Caco-2 (cell line): ENCODE data around the gene EMC1. TPM values are rescaled to one million over a fixed set of nuclear protein-coding genes. Genes with fewer than 3 reads are reported as not detected.

Source experiments
- BruUV-seq: library from RNA; stranded (reverse); fragments of 400-500 nt; replicated peaks from 2 replicates; lab custom pipeline; 2021; lab: Mats Ljungman, UMichigan
- CTCF ChIA-PET: fragments of 300-600 bp; sonication (Branson Sonifier 250); formaldehyde crosslinking; loops from one replicate; lab custom pipeline; 2022; ENCODE audit warnings: antibody characterized with exemption; lab: Charles Lee
- POLR2A ChIA-PET: fragments of 300-600 bp; sonication (Branson Sonifier 250); formaldehyde crosslinking; loops from one replicate; lab custom pipeline; 2022; ENCODE audit warnings: antibody characterized with exemption; lab: Charles Lee
- DNase-seq, 2 experiments: peaks; one replicate each; pipeline versions ENCODE4 v3.0.0 to v3.0.0-alpha.2; 2020 to 2022
- H3K27me3 ChIP-seq: replicated peaks from 2 replicates; pipeline ENCODE4 v1.6.0; 2011; ENCODE audit warnings: low read length; ENCODE audit not compliant: control insufficient read depth, insufficient read depth
- H3K36me3 ChIP-seq: 2 replicates; pipeline ENCODE4 v1.5.1; 2011; ENCODE audit warnings: low read length; ENCODE audit not compliant: control insufficient read depth, insufficient read depth
- H3K4me1 ChIP-seq: fragments of 250-450 bp; sonication (Bioruptor Pico); 2 replicates; pipeline ENCODE4 v1.5.1; 2020; ENCODE audit warnings: mild to moderate bottlenecking
- H3K4me3 ChIP-seq: 2 replicates; pipeline ENCODE4 v1.5.1; 2011; ENCODE audit warnings: low read depth, mild to moderate bottlenecking, control low read depth, low read length
- H3K9me3 ChIP-seq: fragments of 250-450 bp; sonication (Bioruptor Pico); 2 replicates; pipeline ENCODE4 v1.5.1; 2020; ENCODE audit warnings: mild to moderate bottlenecking, moderate library complexity
- H3K27ac Mint-ChIP-seq: one replicate; pipeline ENCODE4 v1.8.0; 2022; ENCODE audit warnings: mixed read lengths; ENCODE audit not compliant: unreplicated experiment
- H3K27me3 Mint-ChIP-seq: one replicate; pipeline ENCODE4 v1.8.0; 2022; ENCODE audit warnings: mixed read lengths; ENCODE audit not compliant: insufficient read depth, unreplicated experiment
- H3K36me3 Mint-ChIP-seq: one replicate; pipeline ENCODE4 v1.8.0; 2022; ENCODE audit warnings: mild to moderate bottlenecking, mixed read lengths; ENCODE audit not compliant: insufficient read depth, unreplicated experiment
- H3K4me1 Mint-ChIP-seq: one replicate; pipeline ENCODE4 v1.8.0; 2022; ENCODE audit warnings: low read depth, mixed read lengths; ENCODE audit not compliant: unreplicated experiment
- H3K4me3 Mint-ChIP-seq: one replicate; pipeline ENCODE4 v1.8.0; 2022; ENCODE audit warnings: mild to moderate bottlenecking, moderate library complexity, mixed read lengths; ENCODE audit not compliant: unreplicated experiment
- H3K9me3 Mint-ChIP-seq: one replicate; pipeline ENCODE4 v1.8.0; 2022; ENCODE audit warnings: mixed read lengths; ENCODE audit not compliant: unreplicated experiment
- CTCF ChIP-seq, 2 experiments: fragments of 200-600 bp in 1 of 2; IDR thresholded peaks; 1 replicate in 1 of 2; 2 replicates in 1 of 2; pipeline versions ENCODE4 v1.5.1 to v1.8.0; 2011 to 2022; ENCODE audit warnings: antibody characterized with exemption in 1 of 2, control low read depth in 1 of 2, inconsistent platforms in 1 of 2, low read depth in 1 of 2, low read length in 1 of 2, mild to moderate bottlenecking in 1 of 2, moderate library complexity in 1 of 2; ENCODE audit not compliant: insufficient read depth in 1 of 2, severe bottlenecking in 1 of 2, unreplicated experiment in 1 of 2
- intact Hi-C: fragments of 100-400 bp; cut with micrococcal nuclease; formaldehyde crosslinking; loops from one replicate; pipeline ENCODE4 v1.10.0; 2022; ENCODE audit not compliant: unreplicated experiment
- total RNA-seq: library from RNA; stranded (reverse); gene quantifications from 2 replicates; pipeline ENCODE4 v1.2.3, GENCODE V29; 2022

EMC1 gene
- total RNA-seq, 1 experiment from 2014 or later: 51.5 TPM

- Histone ChIP-seq H3K27me3 (no peaks in the 10 kb centered on the region), H3K4me3 (no peak overlapping the region), H3K36me3 (no peaks in the 10 kb centered on the region), H3K9me3 (no peaks in the 10 kb centered on the region), H3K4me1 (no peaks in the 10 kb centered on the region)
- Mint-ChIP-seq H3K4me3 (no peak overlapping the region), H3K27me3 (no peaks in the 10 kb centered on the region), H3K4me1 (no peaks in the 10 kb centered on the region), H3K27ac (no peak overlapping the region), H3K9me3 (no peaks in the 10 kb centered on the region), H3K36me3 (no peaks in the 10 kb centered on the region)
- POLR2A ChIA-PET: no interaction called here
- no peak for DNase-seq
- no TSS peak for BruUV-seq
- TF ChIP-seq CTCF (IDR thresholded peaks at IDR 0.05; ENCODE audit: insufficient read depth in 1 of 2, low read depth in 1 of 2, low read length in 1 of 2, severe bottlenecking in 1 of 2, unreplicated experiment in 1 of 2): no peak
- CTCF ChIA-PET: interaction anchor here (0.6 to 0.7 kb wide), 2 partner anchors 26 to 446 kb away, joined by 4 read pairs; no protein-coding TSS in a partner anchor
- intact Hi-C loops: no loop called here
These were observed 17.1 kb upstream of the EMC1 start for GRCh38 chr1:19268445-19268844.

GRCh38 chr1:19262744-19263143 is 11.4 kb upstream of the EMC1 start:
- Mint-ChIP-seq H3K36me3 (peaks cover 35% of the 10 kb centered on the region), H3K27me3 (no peaks in the 10 kb centered on the region), H3K9me3 (no peaks in the 10 kb centered on the region), H3K4me1 (no peaks in the 10 kb centered on the region), H3K27ac (no peak overlapping the region), H3K4me3 (no peak overlapping the region)
- POLR2A ChIA-PET: no interaction called here
- CTCF ChIA-PET: no interaction called here
- Histone ChIP-seq H3K36me3 (no peaks in the 10 kb centered on the region; the same call in 1 of the 2 replicates), H3K27me3 (no peaks in the 10 kb centered on the region), H3K4me1 (no peaks in the 10 kb centered on the region), H3K4me3 (no peak overlapping the region), H3K9me3 (no peaks in the 10 kb centered on the region)
- no TSS peak for BruUV-seq
- DNase-seq: no peak
- no peak for TF ChIP-seq CTCF (IDR thresholded peaks at IDR 0.05; ENCODE audit: insufficient read depth in 1 of 2, low read depth in 1 of 2, low read length in 1 of 2, severe bottlenecking in 1 of 2, unreplicated experiment in 1 of 2)
- intact Hi-C loops: no loop called here

GRCh38 chr1:19262047-19262446 is 10.7 kb upstream of the EMC1 start:
- no TSS peak for BruUV-seq
- Histone ChIP-seq H3K4me3 (no peak overlapping the region), H3K27me3 (no peaks in the 10 kb centered on the region), H3K9me3 (no peaks in the 10 kb centered on the region), H3K4me1 (no peaks in the 10 kb centered on the region), H3K36me3 (no peaks in the 10 kb centered on the region; the same call in 1 of the 2 replicates)
- no peak for DNase-seq
- H3K27me3 Mint-ChIP-seq: no peaks in the 10 kb centered on the region
- CTCF ChIA-PET: no interaction called here
- peaks cover 41% of the 10 kb centered on the region for H3K36me3 Mint-ChIP-seq
- no peak overlapping the region for H3K27ac Mint-ChIP-seq
- POLR2A ChIA-PET: no interaction called here
- no peaks in the 10 kb centered on the region for H3K9me3 Mint-ChIP-seq
- H3K4me3 Mint-ChIP-seq: no peak overlapping the region
- intact Hi-C loops: no loop called here
- no peak for TF ChIP-seq CTCF (IDR thresholded peaks at IDR 0.05; ENCODE audit: insufficient read depth in 1 of 2, low read depth in 1 of 2, low read length in 1 of 2, severe bottlenecking in 1 of 2, unreplicated experiment in 1 of 2)
- no peaks in the 10 kb centered on the region for H3K4me1 Mint-ChIP-seq
